GM18909 (cell line): ENCODE data around the gene OVCA2.

Experiments
- ATAC-seq: cut with Tn5 transposase; IDR thresholded peaks from one replicate; pipeline ENCODE4 v1.9.1; 2021; ENCODE audit warnings: mild to moderate bottlenecking; ENCODE audit not compliant: unreplicated experiment, poor library complexity

The OVCA2 gene

GRCh38 chr17:2029911-2030778, 11.7 kb upstream of the OVCA2 start, which contains the start of gene DPH1:
Gene DPH1 (plus strand): TSS chr17:2030153. CDS start chr17:2030170, 17 bp downstream.
- peak; percentile 76 for ATAC-seq

GRCh38 chr17:2030779-2031163, 11.1 kb upstream of the OVCA2 start:
- ATAC-seq = no peak

DNA sequence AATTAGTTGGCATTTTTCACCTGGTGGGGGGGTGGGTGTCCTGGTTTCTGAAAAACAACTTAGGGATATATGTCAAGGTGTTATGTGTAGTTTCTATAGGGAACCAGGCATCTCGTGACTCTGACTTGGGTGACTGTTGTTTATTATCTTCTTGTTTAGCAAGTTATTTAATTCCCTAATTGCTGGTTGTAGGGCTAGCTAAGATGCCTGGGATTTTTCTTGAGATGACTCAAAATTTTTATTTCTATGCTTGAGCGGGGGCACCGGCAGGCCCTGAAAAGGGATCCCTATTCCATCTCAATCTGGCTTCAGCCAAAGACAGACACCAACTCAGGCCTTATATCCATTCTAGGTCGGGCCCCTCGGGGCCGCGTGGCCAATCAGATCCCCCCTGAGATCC, 8.7 kb upstream of the OVCA2 start:
- ATAC-seq = no peak

GRCh38 chr17:2034157-2034556, 7.7 kb upstream of the OVCA2 start:
- no peak for ATAC-seq

GRCh38 chr17:2034806-2035540, 6.8 kb upstream of the OVCA2 start:
- ATAC-seq = no peak

GRCh38 chr17:2035541-2036488, 6.0 kb upstream of the OVCA2 start:
- ATAC-seq = no peak

GRCh38 chr17:2037155-2037554, 4.7 kb upstream of the OVCA2 start:
- no peak for ATAC-seq

DNA sequence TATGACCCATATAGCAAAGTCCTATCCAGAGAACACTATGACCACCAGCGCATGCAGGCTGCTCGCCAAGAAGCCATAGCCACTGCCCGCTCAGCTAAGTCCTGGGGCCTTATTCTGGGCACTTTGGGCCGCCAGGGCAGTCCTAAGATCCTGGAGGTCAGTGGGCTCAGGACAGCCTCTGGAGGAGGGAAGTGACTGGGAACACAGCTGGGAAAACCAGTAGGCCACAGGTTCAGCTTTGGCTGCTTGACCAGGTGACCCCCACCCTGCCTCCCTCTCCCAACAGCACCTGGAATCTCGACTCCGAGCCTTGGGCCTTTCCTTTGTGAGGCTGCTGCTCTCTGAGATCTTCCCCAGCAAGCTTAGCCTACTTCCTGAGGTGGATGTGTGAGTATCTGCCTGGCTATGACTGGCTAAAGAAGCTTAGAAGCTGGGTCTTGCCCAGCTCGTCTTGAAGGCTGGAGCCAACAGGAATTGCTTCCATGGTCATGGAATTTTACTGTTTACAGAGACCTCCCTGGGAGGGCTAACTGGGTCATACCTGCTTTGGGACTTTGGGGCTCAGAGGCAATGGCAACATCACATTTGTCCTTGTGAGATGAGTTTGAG, 1.5 kb upstream of the OVCA2 start:
- no peak for ATAC-seq

GRCh38 chr17:2040942-2041560, 771 bp upstream of the OVCA2 start:
- no peak for ATAC-seq

DNA sequence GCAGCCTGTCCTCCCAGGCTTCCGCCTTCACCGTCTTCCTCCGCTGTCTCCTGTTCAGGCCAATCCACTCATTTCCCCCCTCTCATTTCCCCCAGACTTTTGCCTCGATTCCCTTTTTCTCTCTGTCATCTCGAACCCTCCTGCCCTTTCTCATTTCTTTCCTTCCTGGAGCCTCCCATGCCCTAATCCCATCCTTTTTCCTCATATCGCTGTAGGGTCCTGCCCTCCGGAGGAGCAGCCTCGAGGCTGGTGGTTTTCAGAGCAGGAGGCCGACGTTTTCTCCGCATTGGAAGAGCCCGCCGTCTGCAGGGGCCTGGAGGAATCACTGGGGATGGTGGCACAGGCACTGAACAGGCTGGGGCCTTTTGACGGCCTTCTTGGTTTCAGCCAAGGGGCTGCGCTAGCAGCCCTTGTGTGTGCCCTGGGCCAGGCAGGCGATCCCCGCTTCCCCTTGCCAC, 597 bp downstream of the OVCA2 start:
- ATAC-seq = no peak

- ATAC-seq = no peak
Measured at GRCh38 chr17:2042933-2043332, 1.1 kb downstream of the OVCA2 start.

DNA sequence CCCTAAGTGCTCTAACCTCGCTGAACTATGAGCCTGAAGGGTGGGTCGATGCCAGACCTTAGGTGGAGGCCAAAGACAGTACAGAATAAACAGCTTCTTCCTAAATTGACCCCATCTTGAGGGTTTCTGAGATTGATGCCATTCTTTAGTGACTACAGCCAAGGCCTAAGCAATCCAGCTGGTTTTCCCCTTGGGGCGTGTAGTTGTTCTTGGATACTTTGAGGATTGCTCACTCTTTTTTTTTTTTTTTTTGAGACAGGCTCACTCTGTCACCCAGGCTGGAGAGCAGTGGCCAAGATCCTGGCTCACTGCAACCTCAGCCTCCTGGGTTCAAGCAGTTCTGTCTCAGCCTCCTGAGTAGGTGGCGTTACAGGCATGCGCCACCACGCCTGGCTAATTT, 2.0 kb downstream of the OVCA2 start:
- no peak for ATAC-seq

DNA sequence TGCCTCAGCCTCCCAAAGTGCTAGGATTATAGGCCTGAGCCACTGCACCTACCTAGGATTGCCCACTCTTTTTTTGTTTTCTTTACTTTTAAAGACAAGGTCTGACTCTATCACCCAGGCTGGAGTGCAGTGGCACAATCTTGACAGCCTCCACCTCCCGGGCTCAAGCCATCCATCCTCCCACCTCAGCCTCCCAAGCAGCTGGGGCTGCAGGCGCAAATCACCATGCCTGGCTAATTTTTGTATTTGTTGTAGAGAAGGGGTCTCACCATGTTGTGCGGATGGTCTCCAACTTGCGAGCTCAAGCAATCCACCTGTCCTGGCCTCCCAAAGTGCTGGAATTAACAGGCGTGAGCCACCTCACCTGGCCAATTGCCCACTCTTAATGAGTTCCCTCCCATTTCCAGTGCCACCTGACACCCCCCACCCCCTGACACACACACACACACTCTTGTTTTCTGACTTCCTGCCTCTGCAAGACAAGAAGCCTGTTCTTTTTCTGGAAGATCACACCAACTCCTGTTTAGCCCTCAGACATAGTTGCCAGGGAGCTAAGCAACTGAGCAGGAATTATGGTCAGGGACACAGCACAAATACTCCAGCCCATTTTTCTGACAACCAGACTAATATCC, 2.6 kb downstream of the OVCA2 start:
- ATAC-seq = no peak

- ATAC-seq = no peak
Measured at GRCh38 chr17:2047590-2047989, 5.8 kb downstream of the OVCA2 start.

DNA sequence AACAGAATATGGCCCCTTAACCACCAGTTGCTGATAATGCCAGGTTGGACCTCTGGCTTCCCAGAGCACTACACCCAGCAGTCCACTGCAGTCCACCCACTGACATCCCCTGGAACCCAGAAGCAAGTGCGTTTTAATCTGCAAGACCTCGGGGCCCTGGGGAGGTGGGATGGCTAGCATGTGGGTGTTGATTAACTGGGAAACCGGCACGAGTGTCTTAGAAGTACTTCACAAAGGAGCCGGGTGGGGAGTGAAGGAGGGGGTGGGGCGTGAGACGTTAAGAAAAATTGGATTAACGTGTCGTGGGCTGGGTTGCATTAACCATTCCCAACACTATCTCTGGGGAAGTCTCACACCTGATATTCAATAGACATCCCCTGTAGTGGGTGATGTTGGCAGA, 7.0 kb downstream of the OVCA2 start:
- ATAC-seq = no peak

GRCh38 chr17:2049333-2050299, 7.8 kb downstream of the OVCA2 start:
- peak; percentile 61 for ATAC-seq

GRCh38 chr17:2050300-2051060, 8.7 kb downstream of the OVCA2 start:
- ATAC-seq = peak; percentile 9
